Muscle of arm (tissue), 14 donors: ENCODE results near the gene ZMYND8. TPM values are rescaled to one million over a fixed set of nuclear protein-coding genes. Genes with fewer than 3 reads are reported as not detected.
"Not testable (repeated sequence)": the region's sequence is repeated elsewhere in the genome, so short reads cannot be mapped to it uniquely, and the experiment has no call there.

ENCODE experiments used
- DNase-seq: peaks from one replicate; pipeline ENCODE4 v3.0.0-alpha.2; 2013
- long read RNA-seq, 11 donors: transcript quantifications; one replicate each; lab custom pipeline, GENCODE V29; 2026
- polyA plus RNA-seq, 12 donors: library from polyadenylated mRNA; unstranded; fragments of 120-200 nt; gene quantifications; one replicate each; pipeline ENCODE4 v1.2.1, GENCODE V29; 2013; ENCODE audit not compliant: insufficient read length in 12 of 12

The ZMYND8 gene
- 10 to 100 TPM; 14.7 to 83.9 (median 17.1) TPM for polyA plus RNA-seq
- long read RNA-seq, donor 1, partial matches to known transcripts: 0 of 1 reads
- long read RNA-seq, donor 1, other reads (novel, unspliced or antisense): 0 of 1 reads
- long read RNA-seq, donor 2: 0 reads
- long read RNA-seq, donor 3: 0 reads
- long read RNA-seq, donor 4: 0 reads
- long read RNA-seq, donor 5, full-length matches to known transcripts: 1 of 1 reads
- long read RNA-seq, donor 5, partial matches to known transcripts: 0 of 1 reads
- long read RNA-seq, donor 5, other reads (novel, unspliced or antisense): 0 of 1 reads
- long read RNA-seq, donor 6: 0 reads
- long read RNA-seq, donor 7: 0 reads
- long read RNA-seq, donor 8, partial matches to known transcripts: 5 of 6 reads
- long read RNA-seq, donor 8, other reads (novel, unspliced or antisense): 0 of 6 reads
- long read RNA-seq, donor 9: 0 reads
- long read RNA-seq, donor 10: 0 reads
- long read RNA-seq, donor 11: 0 reads

DNA sequence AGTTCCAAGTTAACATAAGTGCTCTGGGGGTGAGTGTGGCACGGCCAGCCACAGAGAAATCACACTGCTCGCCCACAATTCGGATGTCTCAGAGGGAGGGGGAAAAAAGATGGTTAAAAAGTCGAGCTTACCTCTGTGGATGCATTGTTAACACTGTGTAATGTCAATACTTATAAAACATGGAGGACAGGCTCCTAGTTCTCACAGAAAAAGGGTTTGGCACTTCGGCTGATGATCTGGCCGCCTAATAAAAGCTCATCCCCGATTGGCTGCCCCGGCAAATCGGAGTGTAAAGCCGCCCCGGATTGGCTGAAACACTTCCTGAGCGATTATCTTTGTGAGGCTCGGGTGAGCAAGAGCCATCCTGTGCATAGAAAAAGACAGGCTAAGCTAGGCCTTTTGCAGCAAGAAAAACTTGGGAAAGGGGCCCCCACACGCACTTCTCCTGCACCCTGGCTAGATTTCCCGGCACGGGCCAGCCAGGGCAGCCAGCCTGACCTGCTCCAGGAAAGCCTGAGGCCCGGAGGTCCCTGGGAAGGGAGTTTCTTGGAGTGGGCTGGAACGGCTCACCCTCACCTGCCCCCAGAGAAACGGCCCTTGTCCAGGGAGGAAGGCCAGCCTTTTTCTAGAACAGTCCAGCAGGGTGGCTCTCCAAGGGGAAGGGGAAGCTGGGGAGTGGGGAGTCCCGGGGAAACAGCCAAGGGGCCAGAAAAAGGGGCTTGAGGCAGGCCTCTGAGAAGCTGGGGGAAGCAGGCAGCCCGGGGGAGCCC, at the start of gene ZMYND8:
ZMYND8 (minus strand) TSS at position 174 of the 770 bp plus-strand sequence; CDS start at position 145, 29 bp downstream.
- DNase-seq: peak; percentile 96

DNA sequence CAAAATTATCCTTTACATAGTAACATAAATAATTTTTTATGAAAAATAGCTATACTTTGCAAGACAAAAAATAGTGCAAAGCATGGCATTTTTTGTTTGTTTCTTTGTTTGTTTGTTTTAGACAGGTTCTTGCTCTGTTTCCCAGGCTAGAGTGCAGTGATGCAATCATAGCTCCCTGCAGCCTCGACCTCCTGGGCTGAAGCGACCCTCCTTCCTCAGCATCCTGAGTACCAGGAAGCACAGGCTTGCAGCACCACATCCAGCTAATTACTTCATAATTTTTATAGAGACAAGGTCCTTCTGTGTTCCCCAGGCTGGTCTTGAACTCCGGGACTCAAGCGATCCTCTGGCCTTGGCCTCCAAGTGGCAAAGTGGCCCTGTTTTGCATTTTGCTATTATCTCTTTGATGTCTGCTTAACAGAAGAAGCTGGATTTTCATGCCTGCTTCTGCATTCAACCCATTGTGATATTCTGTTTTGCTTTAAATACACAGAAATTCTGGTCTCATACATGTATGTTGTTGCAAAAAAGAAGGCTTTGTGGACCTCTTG, 49.4 kb upstream of the ZMYND8 start:
- no peak for DNase-seq

DNA sequence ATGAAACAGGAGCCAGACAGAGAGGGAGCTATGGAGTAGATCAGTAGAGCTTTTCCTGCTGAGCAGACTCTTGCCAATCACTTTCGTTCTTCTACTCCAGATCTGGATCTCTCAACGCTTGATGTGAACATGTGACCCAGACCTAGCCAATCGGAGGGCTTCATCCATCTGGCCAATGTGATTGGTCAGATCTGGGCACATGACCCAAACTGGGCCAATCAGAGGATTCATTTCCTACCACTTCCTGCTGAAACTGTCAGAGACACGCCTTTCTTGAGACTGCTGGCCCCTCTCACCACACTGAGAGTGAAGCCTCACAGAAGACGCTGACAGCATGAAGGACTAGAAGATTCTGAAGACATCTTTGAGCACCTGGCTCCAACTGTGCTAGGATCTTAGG, 44.2 kb upstream of the ZMYND8 start:
- no peak for DNase-seq

DNA sequence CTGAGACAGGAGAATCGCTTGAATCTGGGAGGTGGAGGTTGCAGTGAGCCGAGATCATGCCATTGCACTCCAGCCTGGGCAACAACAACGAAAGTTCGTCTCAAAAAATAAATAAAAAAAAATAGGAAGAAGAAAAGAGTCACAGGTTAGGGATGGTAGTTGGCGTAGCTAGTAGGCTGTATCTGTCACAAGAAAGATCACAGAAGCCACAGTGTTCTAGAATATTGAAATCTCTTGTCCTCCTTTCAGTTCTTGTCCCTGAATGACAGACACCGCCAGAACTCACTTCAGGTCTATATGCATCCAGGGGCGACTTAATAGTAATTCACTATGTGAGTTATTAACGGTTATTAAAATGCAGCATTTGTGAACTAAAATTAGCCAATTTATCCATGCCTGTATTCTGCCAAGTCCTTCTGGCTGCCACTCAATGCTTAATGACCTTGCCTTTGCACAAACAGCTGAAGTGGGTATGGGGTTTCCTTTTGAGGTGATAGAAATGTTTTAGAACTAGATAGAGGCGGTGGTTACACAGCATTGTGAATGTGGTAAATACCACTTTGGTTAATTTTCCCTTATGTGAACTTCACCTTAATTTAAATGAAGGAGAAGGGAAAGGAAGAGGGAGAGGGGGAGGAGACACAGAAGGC, 41.3 kb upstream of the ZMYND8 start:
- no peak for DNase-seq

DNA sequence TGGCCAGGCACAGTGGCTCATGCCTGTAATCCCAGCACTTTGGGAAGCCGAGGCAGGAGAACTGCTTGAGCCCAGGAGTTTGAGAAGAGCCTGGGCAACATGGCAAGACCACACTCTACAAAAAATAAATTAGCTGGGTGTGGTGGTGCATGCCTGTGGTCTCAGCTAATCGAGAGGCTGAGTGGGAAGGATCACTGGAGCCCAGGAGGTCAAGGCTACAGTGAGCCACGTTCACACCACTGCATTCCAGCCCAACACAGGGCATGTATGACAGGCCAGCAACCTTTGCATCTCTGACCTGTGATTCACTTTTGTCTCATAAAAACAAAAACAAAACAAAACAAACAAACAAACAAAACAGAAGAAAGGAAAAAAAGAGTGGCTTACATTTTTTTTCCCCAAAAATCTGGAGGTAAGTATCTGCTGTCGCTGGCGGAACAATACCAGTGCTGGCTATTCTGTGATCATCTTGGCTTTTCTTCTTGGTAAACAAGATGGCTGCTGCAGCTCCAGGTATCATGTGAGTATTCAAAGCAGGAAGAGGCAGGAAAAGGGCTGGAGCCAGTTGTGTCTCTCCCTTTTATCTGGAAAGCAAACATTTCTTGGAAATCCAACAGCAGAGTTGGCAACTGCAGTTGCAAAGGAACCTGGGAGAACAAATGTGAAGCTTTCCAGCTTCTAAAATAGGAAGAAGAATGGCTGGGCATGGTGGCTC, 40.4 kb upstream of the ZMYND8 start:
- no peak for DNase-seq

DNA sequence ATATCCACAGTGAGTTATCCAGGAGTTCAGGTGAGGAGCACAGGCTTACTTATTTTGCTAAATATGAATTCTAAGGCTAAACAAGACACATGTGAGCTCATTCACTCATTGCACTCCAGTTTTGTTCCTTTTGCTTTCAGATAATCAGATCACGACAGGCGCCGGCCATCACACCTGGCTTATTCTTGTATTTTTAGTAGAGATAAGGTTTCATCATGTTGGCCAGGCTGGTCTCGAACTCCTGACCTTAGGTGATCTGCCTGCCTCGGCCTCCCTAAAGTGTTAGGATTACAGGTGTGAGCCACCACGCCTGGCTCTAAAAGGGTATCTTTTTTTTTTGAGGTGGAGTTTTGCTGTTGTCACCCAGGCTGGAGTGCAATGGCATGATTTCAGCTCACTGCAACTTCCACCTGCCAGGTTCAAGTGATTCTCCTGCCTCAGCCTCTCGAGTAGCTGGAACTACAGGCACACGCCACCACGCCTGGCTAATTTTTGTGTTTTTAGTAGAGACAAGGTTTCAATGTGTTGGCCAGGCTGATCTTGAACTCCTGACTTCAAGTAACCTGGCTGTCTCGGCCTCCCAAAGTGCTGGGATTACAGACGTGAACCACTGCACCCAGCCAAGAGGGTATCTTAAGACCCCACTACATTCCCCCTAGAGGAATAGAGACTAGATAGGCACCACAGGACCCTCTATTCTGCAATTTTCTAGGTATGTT, 37.5 kb upstream of the ZMYND8 start:
- DNase-seq: not testable (repeated sequence)

DNA sequence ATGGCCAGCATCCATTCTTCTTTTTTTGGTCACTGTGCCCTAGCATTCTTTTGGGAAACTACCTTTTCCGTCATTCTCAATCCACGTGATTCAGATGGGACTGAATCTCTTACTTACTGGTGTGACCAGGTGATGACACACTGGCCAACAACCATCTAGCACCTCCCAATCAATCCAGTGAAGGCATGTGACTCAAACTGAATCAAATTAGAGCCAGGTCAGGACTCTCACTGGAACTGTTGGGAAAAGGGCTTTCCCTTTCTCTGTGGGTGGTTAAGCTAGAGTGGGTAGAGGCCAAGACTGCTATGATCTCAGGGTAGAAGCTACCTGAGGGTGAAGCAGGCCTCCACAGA, 36.2 kb upstream of the ZMYND8 start:
- no peak for DNase-seq

DNA sequence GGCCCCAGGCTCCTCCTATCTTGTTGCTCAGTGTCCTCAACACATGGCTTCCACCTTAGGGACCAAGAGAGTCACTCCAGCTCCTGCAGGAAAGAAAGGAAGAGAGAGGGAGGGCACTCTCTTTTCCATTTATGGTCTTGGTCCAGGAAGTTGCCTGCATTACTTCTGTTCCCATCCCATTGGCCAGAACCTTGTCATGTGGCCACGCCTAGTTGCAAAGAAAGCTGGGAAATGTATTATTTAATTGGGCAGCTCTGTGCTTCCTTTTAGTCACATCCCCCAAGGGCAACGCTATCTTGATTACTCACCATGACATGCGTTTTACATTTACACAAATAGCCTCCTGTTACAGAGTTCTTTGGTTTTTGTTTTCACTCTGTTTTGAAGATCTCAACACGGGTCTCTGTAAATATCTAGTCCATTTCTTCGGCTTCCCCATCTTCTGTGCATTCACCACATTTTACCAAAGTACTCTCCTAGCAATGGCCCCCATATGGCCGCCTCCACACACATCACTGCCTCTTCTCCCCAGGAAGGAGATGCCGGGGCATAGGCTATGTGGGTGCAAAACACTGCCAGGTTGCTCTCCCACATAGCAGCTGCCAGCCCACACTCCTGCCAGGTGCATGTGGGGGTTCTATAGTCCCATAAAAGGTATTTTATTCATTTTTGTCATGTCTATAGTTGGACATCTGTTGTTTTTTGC, 35.7 kb upstream of the ZMYND8 start:
- DNase-seq: no peak

DNA sequence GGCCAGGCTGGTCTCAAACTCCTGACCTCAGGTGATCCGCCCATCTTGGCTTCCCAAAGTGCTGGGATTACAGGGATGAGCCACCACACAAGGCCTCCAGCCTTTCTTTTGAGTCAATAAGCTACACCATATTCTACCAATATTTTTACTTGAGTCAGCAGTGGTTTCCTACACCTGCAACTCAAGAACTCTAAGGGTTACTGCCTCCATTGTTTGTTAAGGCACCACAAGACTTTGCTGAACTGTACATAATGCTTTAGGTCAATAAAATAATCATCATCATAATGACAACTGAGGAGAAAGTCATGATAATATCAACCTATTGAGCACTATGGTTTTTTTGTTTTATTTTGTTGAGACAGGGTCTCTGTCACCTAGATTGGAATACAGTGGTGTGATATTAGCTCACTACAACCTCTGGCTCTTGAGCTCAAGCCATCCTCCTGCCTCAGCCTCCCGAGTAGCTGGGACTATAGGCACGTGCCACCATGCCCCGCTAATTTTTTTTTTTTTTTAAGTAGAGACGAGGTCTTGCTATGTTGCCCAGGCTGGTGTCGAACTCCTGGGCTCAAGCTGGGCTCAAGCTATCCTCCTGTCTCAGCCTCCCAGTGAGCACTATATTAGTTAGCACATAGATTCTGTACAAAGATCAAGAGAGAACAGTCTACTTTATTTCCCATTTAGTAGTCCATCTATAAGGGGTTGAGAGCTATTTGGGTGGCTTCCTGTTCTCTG, 34.9 kb upstream of the ZMYND8 start:
- DNase-seq: no peak

DNA sequence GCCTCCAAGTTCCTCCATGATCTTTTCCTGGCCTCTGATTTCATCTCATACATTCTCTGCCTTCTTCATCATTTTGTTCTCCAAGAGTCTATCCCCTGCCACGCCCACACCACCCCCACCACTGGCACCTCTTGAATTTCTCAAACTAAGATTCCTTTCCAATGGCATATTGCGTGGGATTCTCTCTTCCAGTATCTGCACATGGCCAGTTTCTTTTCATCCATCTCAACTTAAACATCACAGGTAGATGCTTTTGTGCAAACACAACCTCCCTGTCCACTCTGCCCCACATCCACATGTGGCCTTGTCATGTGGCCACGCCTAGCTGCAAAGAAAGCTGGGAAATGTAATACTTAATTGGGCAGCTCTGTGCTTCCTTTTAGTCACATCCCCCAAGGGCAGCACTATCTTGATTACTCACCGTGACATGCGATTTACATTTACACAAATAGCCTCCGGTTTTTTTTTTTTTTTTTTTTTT, 33.4 kb upstream of the ZMYND8 start:
- DNase-seq: no peak

DNA sequence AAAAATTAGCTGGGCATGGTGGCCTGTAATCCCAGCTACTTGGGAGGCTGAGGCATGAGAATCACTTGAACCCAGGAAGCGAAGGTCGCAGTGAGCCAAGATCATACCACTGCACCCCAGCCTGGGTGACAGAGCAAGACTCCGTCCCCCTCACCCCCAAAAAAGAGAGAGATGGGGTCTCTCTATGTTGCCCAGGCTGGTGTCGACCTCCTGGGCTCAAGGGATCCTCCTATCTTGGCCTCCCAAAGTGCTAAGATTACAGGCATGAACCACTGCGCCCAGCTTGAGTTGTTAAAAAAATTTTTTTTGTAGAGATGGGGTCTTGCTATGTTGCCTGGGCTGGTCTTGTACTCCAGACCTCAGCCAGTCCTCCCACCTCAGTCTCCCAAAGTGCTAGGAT, 29.5 kb upstream of the ZMYND8 start:
- DNase-seq: not testable (repeated sequence)

DNA sequence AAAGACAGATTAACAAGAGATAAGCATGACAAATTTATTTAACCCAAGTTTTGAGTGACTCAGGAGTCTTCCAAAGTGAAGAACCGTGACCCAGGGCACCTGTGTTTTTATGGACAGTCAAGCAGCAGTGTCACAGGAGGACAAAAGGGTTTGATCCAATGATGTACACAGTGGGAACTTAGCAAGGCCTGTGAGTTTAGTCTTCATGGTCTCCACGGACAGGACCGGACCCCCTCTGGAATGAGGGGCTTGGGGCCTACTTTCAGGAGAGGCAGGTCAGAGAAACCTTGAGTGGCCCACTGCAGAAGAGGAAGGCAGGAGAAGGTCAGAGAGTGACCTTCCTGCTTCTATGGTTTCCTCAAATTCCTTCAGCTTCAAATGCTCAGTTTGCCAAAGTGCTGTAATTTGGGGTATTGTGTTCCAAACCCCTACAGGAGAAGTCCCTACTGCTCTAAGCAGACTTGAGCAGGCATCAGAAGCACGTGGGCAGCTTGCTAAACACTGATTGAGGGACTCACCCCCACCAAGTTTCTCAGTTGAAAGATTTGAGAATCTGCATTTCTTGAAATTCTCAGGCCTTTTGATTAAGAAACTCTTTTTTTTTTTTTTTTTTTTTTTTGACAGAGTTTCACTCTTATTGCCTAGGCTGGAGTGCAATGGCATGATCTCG, 26.4 kb upstream of the ZMYND8 start:
- no peak for DNase-seq

DNA sequence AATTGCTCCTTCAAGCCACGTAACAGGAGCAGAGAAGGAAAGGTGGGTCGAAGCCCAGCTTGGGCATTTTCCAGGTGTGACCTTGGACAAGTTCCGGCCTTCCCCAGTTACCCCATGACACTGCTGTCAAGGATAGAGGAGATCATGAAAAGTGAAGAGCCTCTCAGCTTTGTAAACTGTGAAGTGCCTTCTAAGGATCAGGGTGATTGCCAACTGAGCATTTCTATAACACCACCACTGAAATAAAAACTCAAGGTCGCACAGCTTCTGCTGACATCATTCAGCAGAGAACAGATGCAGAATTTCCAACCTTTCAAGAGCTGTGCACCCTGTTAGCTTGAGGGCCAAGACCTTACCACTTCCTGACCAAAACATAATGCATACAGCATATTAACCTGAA, 24.0 kb upstream of the ZMYND8 start:
- DNase-seq: no peak

DNA sequence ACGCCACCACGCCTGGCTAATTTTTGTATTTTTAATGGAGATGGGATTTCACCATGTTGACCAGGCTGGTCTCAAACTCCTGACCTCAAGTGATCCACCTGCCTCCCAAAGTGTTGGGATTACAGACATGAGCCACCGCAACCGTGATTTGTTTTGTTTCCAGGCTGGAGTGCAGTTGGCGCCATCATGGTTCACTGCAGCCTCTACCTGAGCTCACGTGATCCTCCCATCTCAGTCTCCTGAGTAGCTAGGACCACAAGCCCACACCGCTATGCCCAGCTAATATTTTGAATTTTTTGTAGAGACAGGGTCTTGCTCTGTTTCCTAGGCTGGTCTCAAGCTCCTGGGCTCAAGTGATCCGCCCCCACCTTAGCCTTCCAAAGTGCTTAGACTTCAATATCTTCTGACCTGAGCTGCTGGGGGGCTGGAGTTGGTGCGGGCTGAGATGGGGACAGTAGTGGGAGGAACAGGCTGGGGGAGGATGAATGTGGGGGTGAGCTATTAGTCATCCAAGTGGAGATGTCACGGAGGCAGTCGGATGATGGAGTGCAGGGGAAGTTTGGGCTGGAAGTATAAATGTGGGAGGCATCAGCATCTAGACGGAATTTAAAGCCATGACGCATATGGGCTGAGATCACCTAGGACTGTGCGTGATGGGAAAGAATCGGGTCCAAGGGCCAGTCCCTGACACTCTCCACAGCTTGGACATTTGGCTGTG, 23.1 kb upstream of the ZMYND8 start:
- DNase-seq: no peak

DNA sequence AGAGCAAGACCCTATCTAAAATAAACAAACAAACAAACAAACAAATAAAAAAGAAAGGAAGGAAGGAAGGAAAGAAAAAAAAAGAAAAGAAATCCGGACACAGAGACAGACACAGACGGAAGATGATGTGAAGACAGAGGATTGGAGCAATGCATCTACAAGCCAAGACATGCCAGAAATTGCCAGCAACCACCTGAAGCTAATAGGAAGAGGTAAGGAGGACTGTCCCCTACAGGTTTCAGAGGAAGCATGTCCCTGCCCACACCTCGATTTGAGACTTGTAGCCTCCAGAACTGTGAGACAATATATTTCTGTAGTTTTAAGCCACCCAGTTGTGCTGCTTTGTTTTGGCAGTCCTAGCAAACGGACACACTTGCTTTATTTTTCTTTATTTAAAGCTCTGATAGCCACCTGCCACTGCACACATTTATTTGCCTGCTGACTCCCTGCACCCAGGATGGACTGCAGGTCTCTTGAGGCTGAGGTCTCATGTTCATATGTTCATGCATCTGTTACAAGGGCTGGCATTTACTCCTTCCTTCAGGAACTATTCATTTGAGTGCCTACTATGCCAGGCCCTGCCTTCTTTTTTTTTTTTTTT, 20.7 kb upstream of the ZMYND8 start:
- DNase-seq: no peak

DNA sequence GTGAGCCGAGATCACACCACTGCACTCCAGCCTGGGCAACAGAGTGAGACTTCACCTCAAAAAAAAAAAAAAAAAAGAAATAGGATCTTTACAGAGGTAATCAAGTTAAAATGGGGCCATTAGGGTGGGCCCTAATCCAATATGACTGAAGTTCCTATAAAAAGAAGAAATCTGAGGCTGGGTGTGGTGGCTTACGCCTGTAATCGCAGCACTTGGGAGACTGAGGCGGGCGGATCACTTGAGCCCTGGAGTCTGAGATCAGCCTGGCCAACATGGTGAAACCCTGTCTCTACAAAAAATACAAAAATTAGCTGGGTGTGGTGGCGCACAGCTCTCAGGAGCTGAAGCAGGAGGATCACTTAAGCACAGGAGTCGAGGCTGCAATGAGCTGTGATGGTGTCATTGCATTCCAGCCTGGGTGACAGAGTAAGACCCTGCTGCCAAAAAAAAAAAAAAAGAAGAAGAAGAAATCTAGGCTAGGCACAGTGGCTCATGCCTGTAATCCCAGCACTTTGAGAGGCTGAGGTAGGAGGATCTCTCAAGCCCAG, 19.7 kb upstream of the ZMYND8 start:
- not testable (repeated sequence) for DNase-seq

DNA sequence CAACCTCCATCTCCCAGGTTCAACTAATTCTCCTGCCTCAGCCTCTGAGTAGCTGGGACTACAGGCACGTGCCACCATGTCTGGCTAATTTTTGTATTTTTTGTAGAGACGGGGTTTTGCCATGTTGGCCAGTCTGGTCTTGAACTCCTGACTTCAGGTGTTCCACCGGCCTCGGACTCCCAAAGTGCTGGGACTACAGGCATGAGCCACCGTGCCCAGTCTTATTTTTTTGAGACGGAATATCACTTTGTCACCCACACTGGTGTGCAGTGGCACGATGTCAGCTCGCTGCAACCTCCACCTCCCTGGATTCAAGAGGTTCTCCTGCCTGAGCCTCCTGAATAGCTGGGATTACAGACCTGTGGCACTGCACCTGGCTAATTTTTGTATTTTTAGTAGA, 17.6 kb upstream of the ZMYND8 start:
- DNase-seq: not testable (repeated sequence)
